Activated CD4-positive, alpha-beta T cell treated with anti-CD3 and anti-CD28 coated beads, Interleukin-2, amount 50 U/mL, for 24 hours (primary cell): Measurements from ENCODE around the gene REX1BD.
"Not testable (repeated sequence)": the region's sequence is repeated elsewhere in the genome, so short reads cannot be mapped to it uniquely, and the experiment has no call there.

Experiments
- DNase-seq, 2 donors: peaks; one replicate each; pipeline ENCODE4 v3.0.0-alpha.2; 2020; ENCODE audit warnings: low read depth in 1 of 2, low spot score in 1 of 2

Gene REX1BD

GRCh38 chr19:18600692-18601397 is 12.2 kb downstream of the REX1BD start:
- not testable (repeated sequence) for DNase-seq

DNA sequence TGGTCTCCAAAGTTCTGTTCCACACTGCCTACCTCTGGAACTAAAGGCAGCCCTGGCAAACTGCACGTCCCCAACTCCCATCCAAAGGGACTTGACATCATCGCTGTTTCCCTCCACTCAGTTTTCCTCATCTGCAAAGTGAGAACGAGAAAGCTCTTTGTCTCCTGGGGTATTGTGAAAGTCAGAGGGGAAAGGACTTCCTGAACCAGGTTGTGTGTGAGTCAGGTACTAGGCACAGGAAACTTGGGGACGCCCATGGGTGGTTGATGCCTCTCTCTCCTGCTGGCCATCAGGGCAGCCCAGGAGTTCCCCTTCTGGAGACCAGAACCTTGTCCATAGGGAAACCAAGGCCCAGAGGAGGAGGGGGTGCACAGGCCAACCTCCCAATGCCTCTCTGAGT is 13.3 kb downstream of the REX1BD start:
- DNase-seq: no peak

GRCh38 chr19:18603255-18603957 is 14.8 kb downstream of the REX1BD start:
- no peak for DNase-seq

GRCh38 chr19:18603958-18604819 is 15.6 kb downstream of the REX1BD start:
- DNase-seq: no peak

GRCh38 chr19:18604820-18605159 is 16.2 kb downstream of the REX1BD start:
- no peak for DNase-seq

DNA sequence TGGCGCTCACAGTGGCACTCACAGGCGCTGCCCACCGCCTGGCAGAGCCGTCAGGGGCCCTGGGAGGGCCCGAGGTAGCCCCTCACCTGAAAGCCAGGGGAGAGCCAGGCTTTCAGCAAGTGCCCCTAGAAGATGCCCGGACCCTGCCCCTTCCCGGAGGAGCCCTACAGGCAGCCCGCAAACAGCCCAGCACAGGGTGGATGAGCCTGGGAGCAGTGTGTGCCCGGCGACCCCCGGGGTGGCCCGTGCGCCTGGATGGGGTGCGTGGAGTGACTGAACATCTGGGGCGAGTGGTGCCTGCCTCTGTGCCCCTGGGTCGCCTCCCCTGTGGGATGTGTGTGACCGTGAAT is 16.6 kb downstream of the REX1BD start:
- DNase-seq: no peak

DNA sequence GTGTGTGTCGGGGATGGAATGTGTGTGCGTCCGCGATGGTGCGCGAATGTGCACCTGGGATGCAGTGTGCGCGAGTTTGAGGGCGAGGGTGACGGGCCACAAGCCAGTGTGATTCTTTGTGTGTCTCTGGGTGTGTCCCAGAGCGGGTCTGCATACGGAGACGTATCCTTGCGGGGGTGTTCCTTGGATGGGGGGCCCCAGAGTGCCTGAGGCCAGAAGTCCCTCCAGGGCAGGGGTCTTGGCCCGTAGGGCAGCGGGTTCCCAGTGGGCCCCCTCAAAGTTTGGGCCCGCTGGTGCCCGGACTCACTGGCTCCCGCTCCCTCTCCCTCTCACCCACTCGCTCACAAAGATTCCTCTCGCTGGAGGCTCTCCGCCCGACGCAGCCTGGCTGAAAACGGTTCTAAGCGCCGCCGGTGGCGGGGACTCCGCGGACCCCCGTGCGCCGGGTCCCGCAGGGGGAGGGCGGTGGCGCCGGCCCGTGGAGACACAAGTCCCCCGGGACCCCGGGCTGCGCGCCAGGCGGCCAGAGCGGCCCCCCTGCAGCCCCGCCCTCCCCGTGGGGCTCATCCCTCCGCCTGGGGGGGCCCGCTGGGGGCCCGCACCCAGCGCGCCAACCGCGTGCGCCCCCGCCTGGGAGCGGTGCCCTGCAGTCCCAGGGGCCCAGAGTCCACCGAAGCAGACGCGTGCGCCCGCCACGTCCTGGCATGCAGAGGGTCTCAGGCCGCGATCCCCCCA is 17.1 kb downstream of the REX1BD start:
- no peak for DNase-seq

DNA sequence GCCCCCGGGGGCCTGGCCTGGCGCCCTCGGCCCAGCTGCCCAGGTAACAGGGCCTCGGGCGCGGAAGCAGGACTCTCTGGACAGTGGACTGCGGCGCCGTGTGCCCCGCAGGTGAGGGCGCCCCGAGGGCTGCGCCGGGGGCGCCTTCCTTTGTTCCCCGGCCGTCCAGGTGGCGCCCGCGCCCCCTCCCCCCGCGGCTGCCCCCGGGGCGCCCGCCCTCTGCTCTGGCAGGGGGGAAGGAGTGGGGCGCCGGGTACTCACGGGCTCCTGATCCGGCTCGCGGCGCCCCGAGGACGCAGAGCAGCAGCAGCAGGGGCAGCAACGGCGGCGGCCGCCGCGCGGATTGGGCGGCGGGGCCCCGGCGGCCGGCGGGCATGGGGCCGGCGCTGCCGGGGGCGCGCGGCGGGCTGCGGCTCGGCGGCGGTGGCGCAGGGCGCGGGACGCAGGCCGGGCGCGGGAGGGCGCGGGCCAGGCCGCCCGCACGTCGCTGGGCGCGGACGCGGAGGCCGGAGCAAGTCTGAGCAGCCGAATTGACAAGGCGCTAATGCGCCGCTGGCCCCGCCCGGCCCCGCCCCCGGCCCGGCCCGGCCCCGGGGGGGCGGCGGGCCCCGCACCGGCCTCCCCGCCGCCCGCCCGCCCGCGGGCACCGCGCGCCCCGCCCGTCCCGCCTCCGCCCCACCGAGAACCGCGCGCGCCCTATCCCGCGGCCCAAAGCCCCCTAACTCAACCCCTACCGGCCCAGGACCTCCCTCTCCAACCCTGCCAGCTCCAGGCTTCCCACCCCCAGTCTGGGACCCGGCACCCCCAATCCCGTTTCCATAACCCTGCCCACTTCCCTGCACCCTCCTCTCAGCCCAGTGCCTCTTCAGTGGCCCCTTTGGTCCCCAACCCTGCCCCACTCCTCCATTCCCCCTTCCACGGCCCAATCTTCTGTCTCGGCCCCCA is 18.0 kb downstream of the REX1BD start, which contains the start of gene CRLF1:
Gene CRLF1 (minus strand): TSS at position 519 of the 945 bp plus-strand sequence. CDS start 143 bp downstream, at position 376.
- no peak for DNase-seq

DNA sequence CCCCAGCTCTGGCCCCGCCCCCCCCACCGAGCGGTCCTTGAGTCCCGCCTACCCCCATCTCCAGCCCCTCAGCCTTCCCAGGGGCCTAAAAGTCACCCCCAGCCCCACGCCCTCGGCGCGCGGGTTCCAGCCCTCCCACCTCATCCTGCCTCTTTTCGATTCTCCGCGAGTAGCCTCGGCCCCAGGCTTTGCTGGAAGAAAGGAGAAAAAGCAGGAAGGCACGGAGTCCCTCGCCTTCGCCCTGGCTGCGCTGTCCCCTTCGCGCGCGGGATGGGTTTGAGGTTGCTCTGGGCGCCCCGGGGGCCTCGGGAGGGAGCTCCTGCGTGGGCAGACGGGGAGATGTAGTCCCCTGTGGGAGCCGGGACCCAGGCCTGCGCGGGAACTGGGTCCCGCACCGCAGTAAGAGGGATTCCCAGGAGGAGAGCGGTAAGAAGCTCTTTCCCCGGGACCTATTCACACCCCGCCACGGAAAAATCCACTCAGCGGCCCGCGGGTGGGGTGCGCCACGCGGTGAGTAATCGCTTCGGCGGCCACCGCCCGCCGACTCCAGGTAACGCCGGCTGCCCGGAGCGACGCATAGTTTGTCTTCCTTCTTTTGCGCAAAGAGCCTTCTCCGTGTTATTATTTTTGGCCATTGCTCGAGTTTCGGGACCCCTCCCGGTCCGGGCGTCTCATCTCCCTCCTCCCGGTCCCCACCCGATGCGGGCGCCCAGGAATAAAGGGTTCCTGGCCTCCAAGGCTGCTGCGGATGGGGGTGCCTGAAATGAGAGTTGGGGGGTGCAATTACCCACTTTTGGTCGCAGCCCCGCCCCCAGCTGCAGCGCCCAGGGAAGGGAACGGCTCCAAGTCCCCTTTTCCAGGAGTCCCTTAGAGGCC is 18.9 kb downstream of the REX1BD start:
- DNase-seq: no peak

- DNase-seq: no peak
Measured at GRCh38 chr19:18608102-18608804, 19.7 kb downstream of the REX1BD start.

DNA sequence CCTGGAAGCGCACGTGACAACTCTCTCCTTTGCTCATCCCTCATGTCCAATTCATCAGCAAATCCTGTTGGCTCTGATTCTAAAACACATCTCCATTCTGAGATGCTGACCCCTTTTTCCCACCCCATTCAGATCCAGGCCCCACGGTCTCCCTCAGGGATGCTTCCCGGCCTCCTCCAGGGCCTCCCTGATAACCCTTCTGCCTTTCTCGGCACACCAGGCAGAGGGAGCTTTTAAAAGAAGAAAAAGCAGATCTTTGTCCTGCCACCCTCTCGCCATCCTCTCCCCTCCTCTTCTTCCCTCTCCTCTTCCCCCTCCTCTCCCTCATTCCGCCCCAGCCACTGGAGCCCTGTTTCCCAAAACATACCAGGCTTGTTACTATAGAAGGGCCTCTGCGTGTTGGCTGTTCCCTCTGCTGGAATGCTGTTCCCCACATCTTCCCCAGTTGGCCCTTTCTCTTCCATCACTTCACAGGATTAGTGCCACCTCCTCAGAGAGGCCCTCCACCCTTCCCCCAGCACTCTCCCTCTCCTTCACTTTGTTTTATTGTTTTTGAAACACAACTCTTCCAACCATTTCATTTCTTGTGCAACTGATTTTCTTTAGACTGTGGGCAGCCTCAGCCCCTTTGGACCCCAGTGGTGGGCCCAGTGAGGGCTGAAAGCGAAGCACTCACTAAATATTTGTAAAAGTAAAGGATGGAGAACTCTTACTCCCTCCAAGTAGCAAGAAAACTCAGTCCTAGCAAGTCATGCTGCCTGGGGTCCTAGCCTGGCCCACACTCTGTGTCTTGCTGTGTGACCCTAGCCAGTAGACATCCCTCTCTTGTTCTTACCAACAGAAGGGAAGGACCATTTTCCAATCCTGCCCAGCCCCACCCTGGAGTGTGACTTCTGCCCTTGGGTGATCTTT is 20.5 kb downstream of the REX1BD start:
- DNase-seq: no peak

DNA sequence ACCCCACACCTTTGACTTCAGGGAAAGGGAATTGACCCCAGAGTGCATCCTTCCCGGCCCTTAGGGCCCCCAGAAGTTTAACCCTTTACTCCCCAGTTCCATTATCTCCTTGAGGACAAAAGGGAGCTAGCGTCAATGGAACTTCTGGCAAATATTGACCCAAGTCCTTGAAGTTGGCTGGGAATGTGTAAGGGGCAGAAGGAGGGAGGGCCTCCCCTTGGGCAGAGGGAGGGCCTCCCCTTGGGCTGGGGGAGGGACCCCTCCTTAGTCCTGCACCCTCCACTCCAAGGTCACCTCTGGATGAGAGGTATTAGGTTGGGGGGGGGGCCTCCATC is 21.1 kb downstream of the REX1BD start:
- no peak for DNase-seq

GRCh38 chr19:18610245-18610555 is 21.6 kb downstream of the REX1BD start:
- DNase-seq: no peak

DNA sequence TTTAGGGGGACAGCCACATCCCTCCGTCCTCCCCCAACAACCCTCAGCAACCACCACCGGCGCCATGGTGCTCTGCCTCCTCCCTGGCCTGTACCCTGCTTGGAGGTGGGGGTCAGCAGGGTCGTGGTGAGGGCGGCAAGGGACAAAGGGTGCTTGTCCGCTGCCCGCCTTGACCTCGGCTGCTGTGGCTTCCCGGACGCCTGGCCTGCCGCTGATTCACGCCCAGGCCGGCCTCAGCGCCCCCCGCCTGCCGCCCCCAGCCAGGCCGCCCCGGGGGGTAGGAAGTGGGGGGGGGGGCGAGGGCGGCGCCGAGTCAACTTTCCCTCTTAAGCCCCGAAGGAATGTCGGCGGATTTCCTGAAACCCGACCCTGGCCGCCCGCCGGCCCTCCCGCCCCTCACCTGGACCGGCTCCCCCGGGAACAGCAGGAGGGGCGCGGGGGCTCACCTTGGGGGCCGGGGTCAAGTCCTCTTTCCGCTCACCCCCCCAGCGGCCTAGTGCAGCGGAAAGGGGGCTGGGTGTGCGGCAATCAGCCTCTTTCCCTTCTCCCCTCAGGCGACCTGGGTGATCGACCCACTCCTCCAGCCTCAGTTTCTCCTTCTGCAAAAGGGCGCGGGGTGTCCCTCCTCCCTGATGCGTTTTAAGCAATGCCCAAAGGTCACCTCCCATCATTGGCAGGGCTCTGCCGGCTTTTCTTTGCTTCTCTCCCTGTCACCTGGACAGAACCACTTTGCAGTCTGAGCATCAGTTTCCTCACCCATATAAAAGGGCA is 22.1 kb downstream of the REX1BD start:
- DNase-seq: no peak

GRCh38 chr19:18611327-18612050 is 22.9 kb downstream of the REX1BD start:
- DNase-seq: no peak

- no peak for DNase-seq
Measured at GRCh38 chr19:18612051-18612771, 23.6 kb downstream of the REX1BD start.
